Measurements from ENCODE around the gene LCA5L. TPM values are rescaled to one million over a fixed set of nuclear protein-coding genes. Genes with fewer than 3 reads are reported as not detected.
"Not testable (repeated sequence)": the region's sequence is repeated elsewhere in the genome, so short reads cannot be mapped to it uniquely, and the experiment has no call there.

Gene LCA5L
- total and polyA plus RNA-seq, 7 experiments from 2014 or later: 0.24 TPM; not detected in 6

DNA sequence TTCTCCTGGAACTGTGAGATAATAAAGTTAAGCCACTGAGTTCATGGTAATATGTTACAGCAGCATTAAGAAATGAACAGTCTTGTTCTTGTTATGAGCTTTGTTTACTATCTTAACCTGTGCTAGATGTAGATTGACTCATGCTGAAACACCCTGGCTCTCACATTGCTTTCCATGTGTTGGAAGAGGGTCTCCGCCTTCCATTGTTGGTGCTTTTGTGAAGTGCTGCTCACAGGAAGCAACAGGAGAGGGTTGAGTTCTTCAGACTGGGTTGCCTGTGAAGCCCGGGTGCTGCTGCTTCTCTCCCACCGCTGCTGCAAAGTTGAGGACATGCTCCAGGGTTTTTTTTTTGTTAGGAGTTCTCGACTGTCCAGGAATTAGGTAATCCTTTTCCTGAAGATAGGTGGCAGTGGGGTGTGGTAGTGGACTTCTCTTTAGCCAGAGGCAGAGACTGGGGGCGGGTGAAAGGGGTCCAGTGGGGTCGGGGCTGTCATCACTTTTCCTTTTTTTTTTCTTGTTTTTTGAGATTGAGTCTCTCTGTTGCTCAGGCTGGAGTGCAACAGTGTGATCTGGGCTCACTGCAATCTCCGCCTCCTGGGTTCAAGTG lies 68.0 kb downstream of the LCA5L start:
- Mint-ChIP-seq H3K9me3 (peaks cover 0 to 2% (median 0%) of the 10 kb centered on the region in 11 donors), H3K4me3 (no peak overlapping the region), H3K27ac (no peak overlapping the region), H3K27me3 (peaks cover 0 to 12% (median 4%) of the 10 kb centered on the region in 5 donors), H3K4me1 (peaks cover 7 to 22% (median 17%) of the 10 kb centered on the region in 7 donors), H3K36me3 (peaks cover 0 to 2% (median 0%) of the 10 kb centered on the region in 5 donors)
- no peak overlapping the region for H3K4me3 ChIP-seq (ENCODE audit: low read length)
- no peak for DNase-seq
- H3K36me3 ChIP-seq (ENCODE audit: control insufficient read depth in 2 of 3, insufficient read depth in 3 of 3, low read length in 3 of 3): no peaks in the 10 kb centered on the region
- H3K9me3 ChIP-seq (ENCODE audit: control insufficient read depth in 2 of 3, low read length in 3 of 3): no peaks in the 10 kb centered on the region
- H3K4me1 ChIP-seq (ENCODE audit: control insufficient read depth in 2 of 2, insufficient read depth in 2 of 2, low read length in 2 of 2): peaks cover 7 to 10% of the 10 kb centered on the region in 2 donors
- no peak overlapping the region for H3K27ac ChIP-seq (ENCODE audit: low read depth, low read length)
- ATAC-seq: no peak
- POLR2A ChIA-PET: no interaction called here
- intact Hi-C loops (cut with micrococcal nuclease): no loop called here
- CTCF ChIA-PET: no interaction called here
- no peaks in the 10 kb centered on the region for H3K27me3 ChIP-seq (ENCODE audit: control insufficient read depth in 2 of 2, insufficient read depth in 2 of 2, low read length in 2 of 2)

DNA sequence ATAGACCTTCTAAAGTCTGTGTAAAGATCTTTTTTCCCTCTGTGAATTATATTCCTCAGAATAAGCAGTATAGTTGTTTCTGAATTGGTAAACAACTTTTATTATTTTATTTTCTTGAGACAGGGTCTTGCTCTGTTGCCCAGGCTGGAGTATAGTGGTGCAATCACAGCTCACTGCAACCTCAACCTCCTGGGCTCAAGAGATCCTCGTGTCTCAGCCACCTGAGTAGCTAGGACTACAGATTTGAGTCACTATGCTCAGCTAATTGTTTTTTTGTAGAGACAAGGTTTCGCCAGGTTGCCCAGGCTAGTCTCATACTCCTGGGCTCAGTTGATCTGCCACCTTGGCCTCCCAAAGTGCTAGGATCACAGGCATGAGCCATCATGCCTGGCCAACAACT lies 70.1 kb downstream of the LCA5L start:
- Histone ChIP-seq H3K4me3 (ENCODE audit: low read length) (no peak overlapping the region), H3K27ac (ENCODE audit: low read depth, low read length) (no peak overlapping the region), H3K4me1 (ENCODE audit: control insufficient read depth in 2 of 2, insufficient read depth in 2 of 2, low read length in 2 of 2) (peaks cover 0 to 5% of the 10 kb centered on the region in 2 donors), H3K36me3 (ENCODE audit: control insufficient read depth in 2 of 3, insufficient read depth in 3 of 3, low read length in 3 of 3) (no peaks in the 10 kb centered on the region), H3K27me3 (ENCODE audit: control insufficient read depth in 2 of 2, insufficient read depth in 2 of 2, low read length in 2 of 2) (no peaks in the 10 kb centered on the region), H3K9me3 (ENCODE audit: control insufficient read depth in 2 of 3, low read length in 3 of 3) (no peaks in the 10 kb centered on the region)
- peaks cover 0 to 6% (median 2%) of the 10 kb centered on the region in 7 donors for H3K4me1 Mint-ChIP-seq
- peaks cover 0 to 2% (median 0%) of the 10 kb centered on the region in 11 donors for H3K9me3 Mint-ChIP-seq
- peaks cover 0 to 18% (median 4%) of the 10 kb centered on the region in 5 donors for H3K27me3 Mint-ChIP-seq
- H3K4me3 Mint-ChIP-seq: no peak overlapping the region
- ATAC-seq (no peak), DNase-seq (no peak)
- intact Hi-C loops (cut with micrococcal nuclease): no loop called here
- no peak overlapping the region for H3K27ac Mint-ChIP-seq
- POLR2A ChIA-PET: no interaction called here
- CTCF ChIA-PET: no interaction called here
- H3K36me3 Mint-ChIP-seq: no peaks in the 10 kb centered on the region

DNA sequence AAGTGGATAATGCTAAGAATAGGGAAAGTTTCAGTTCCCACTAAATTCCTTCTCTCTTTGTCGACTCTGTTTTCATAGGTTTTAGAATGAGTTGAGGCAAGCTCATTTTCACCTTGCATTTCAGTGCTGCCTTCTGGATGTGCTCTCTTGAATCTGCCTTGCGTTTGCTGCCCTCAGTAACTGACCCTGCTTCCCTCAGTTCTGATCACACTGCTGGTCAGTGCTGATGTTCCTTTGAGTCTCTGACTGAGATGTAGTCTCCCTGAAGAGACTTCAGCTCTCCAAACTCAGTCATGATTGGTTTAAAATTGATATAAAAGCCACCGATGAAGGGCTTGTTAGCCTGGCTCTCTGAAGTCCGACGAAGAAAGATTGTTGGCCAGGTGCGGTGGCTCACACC lies 71.5 kb downstream of the LCA5L start:
- ATAC-seq (no peak), DNase-seq (no peak)
- no peaks in the 10 kb centered on the region for H3K27me3 ChIP-seq (ENCODE audit: control insufficient read depth in 2 of 2, insufficient read depth in 2 of 2, low read length in 2 of 2)
- ChIA-PET CTCF (interaction anchor here (0.9 to 1.8 kb wide), 3 partner anchors 12 to 18 kb away, joined by 3 to 9 read pairs (median 4); no protein-coding TSS in a partner anchor), POLR2A (interaction anchor here (0.6 to 1.3 kb wide), 2 partner anchors 61 to 144 kb away, joined by 5 read pairs; partner anchors contain the start of gene BRWD1)
- Mint-ChIP-seq H3K27ac (no peak overlapping the region), H3K4me3 (no peak overlapping the region), H3K36me3 (no peaks in the 10 kb centered on the region), H3K27me3 (peaks cover 0 to 26% (median 4%) of the 10 kb centered on the region in 5 donors), H3K9me3 (peaks cover 0 to 2% (median 0%) of the 10 kb centered on the region in 11 donors), H3K4me1 (peaks cover 0 to 5% (median 0%) of the 10 kb centered on the region in 7 donors)
- H3K4me1 ChIP-seq (ENCODE audit: control insufficient read depth in 2 of 2, insufficient read depth in 2 of 2, low read length in 2 of 2): no peaks in the 10 kb centered on the region
- intact Hi-C loops (cut with micrococcal nuclease): no loop called here
- H3K4me3 ChIP-seq (ENCODE audit: low read length): no peak overlapping the region
- H3K27ac ChIP-seq (ENCODE audit: low read depth, low read length): no peak overlapping the region
- H3K36me3 ChIP-seq (ENCODE audit: control insufficient read depth in 2 of 3, insufficient read depth in 3 of 3, low read length in 3 of 3): no peaks in the 10 kb centered on the region
- H3K9me3 ChIP-seq (ENCODE audit: control insufficient read depth in 2 of 3, low read length in 3 of 3): no peaks in the 10 kb centered on the region

DNA sequence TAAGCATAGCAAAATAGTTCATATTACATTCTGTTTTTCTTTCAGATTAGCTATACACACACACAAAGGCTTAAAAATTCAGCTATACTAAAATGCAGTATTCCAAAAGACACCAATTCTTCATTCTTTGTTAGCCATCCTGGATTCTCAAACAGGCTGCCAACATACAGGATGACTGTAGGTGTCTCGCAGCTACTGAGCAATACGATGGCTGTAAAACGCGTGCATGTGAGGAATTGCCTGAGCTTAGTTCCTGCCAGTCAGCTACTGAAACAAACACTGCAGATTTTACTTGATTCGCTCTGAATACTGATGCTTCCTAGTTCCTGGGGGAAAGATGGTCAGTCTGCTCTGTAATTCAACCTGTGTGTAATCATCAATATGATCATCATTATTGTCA lies 71.9 kb downstream of the LCA5L start:
- Histone ChIP-seq H3K4me3 (ENCODE audit: low read length) (no peak overlapping the region), H3K4me1 (ENCODE audit: control insufficient read depth in 2 of 2, insufficient read depth in 2 of 2, low read length in 2 of 2) (no peaks in the 10 kb centered on the region), H3K36me3 (ENCODE audit: control insufficient read depth in 2 of 3, insufficient read depth in 3 of 3, low read length in 3 of 3) (no peaks in the 10 kb centered on the region), H3K27me3 (ENCODE audit: control insufficient read depth in 2 of 2, insufficient read depth in 2 of 2, low read length in 2 of 2) (no peaks in the 10 kb centered on the region), H3K27ac (ENCODE audit: low read depth, low read length) (no peak overlapping the region), H3K9me3 (ENCODE audit: control insufficient read depth in 2 of 3, low read length in 3 of 3) (no peaks in the 10 kb centered on the region)
- ATAC-seq: peak; percentile 75
- Mint-ChIP-seq H3K4me3 (no peak overlapping the region), H3K4me1 (peaks cover 0 to 5% (median 0%) of the 10 kb centered on the region in 7 donors), H3K27me3 (peaks cover 0 to 26% (median 3%) of the 10 kb centered on the region in 5 donors), H3K27ac (no peak overlapping the region), H3K9me3 (peaks cover 0 to 2% (median 0%) of the 10 kb centered on the region in 11 donors), H3K36me3 (no peaks in the 10 kb centered on the region)
- ChIA-PET POLR2A (interaction anchor here (1.3 to 1.5 kb wide), 3 partner anchors 14 to 61 kb away, joined by 4 to 5 read pairs (median 4); partner anchors contain the start of gene BRWD1), CTCF (interaction anchor here (0.9 to 1.8 kb wide), 3 partner anchors 12 to 18 kb away, joined by 3 to 9 read pairs (median 4); no protein-coding TSS in a partner anchor)
- DNase-seq: peak in 5 of 9 donors; percentile 12 to 32 (median 21)
- intact Hi-C loops (cut with micrococcal nuclease): loop anchor here in 1 of 2 donors (1.0 kb wide), 1 partner anchor 15 kb away; no protein-coding TSS in a partner anchor

DNA sequence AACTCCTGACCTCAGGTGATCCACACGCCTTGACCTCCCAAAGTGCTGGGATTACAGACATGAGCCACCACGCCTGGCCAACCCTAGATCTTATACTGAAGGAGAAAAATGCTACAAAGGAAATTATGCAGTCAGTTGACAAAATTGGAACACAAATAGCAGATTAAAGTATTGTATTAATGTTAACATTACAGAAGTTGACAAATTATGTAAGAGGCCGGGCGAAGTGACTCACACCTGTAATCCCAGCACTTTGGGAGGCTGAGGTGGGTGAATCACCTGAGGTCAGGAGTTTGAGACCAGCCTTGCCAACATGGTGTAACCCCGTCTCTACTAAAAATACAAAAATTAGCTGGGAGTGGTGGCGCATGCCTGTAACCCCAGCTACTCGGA lies 75.7 kb downstream of the LCA5L start:
- H3K9me3 Mint-ChIP-seq; H3K36me3 Mint-ChIP-seq; H3K27me3 ChIP-seq (ENCODE audit: control insufficient read depth in 2 of 2, insufficient read depth in 2 of 2, low read length in 2 of 2); H3K4me3 Mint-ChIP-seq; H3K4me3 ChIP-seq (ENCODE audit: low read length); DNase-seq; H3K9me3 ChIP-seq (ENCODE audit: control insufficient read depth in 2 of 3, low read length in 3 of 3); intact Hi-C loops (cut with micrococcal nuclease); CTCF ChIA-PET; H3K4me1 Mint-ChIP-seq; H3K27ac ChIP-seq (ENCODE audit: low read depth, low read length); H3K27ac Mint-ChIP-seq; H3K36me3 ChIP-seq (ENCODE audit: control insufficient read depth in 2 of 3, insufficient read depth in 3 of 3, low read length in 3 of 3); H3K4me1 ChIP-seq (ENCODE audit: control insufficient read depth in 2 of 2, insufficient read depth in 2 of 2, low read length in 2 of 2): not testable (repeated sequence)
- ATAC-seq: peak; percentile 6
- H3K27me3 Mint-ChIP-seq: peaks cover 0 to 18% (median 0%) of the 10 kb centered on the region in 5 donors
- POLR2A ChIA-PET: interaction anchor here (0.6 to 1.2 kb wide), 2 partner anchors 10 to 21 kb away, joined by 3 read pairs; partner anchors contain the start of gene HMGN1

DNA sequence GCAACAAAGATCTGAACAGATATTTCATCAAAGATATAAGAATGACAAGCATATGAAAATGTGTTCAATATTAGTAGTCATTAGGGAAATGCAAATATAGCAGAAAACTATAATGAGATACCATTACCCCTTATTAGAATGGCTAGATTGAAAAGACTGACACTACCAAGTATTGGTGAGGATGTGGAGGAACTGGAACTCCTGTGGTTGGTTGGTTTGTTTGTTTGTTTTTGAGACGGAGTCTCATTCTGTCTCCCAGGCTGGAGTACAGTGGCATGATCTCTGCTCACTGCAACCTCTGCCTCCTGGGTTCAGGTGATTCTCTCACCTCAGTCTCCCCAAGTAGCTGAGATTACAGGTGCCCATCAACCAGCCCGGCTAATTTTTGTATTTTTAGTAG lies 77.8 kb downstream of the LCA5L start:
- Histone ChIP-seq H3K36me3 (ENCODE audit: control insufficient read depth in 2 of 3, insufficient read depth in 3 of 3, low read length in 3 of 3) (no peaks in the 10 kb centered on the region), H3K27ac (ENCODE audit: low read depth, low read length) (no peak overlapping the region), H3K4me1 (ENCODE audit: control insufficient read depth in 2 of 2, insufficient read depth in 2 of 2, low read length in 2 of 2) (no peaks in the 10 kb centered on the region), H3K9me3 (ENCODE audit: control insufficient read depth in 2 of 3, low read length in 3 of 3) (no peaks in the 10 kb centered on the region), H3K4me3 (ENCODE audit: low read length) (no peak overlapping the region), H3K27me3 (ENCODE audit: control insufficient read depth in 2 of 2, insufficient read depth in 2 of 2, low read length in 2 of 2) (no peaks in the 10 kb centered on the region)
- H3K27me3 Mint-ChIP-seq: peaks cover 0 to 18% (median 0%) of the 10 kb centered on the region in 5 donors
- no peaks in the 10 kb centered on the region for H3K9me3 Mint-ChIP-seq
- DNase-seq: no peak
- no peak overlapping the region for H3K4me3 Mint-ChIP-seq
- ATAC-seq: no peak
- ChIA-PET CTCF (no interaction called here), POLR2A (no interaction called here)
- intact Hi-C loops (cut with micrococcal nuclease): no loop called here
- no peak overlapping the region for H3K27ac Mint-ChIP-seq
- H3K4me1 Mint-ChIP-seq: peaks cover 0 to 7% (median 0%) of the 10 kb centered on the region in 7 donors
- peaks cover 0 to 6% (median 0%) of the 10 kb centered on the region in 5 donors for H3K36me3 Mint-ChIP-seq

DNA sequence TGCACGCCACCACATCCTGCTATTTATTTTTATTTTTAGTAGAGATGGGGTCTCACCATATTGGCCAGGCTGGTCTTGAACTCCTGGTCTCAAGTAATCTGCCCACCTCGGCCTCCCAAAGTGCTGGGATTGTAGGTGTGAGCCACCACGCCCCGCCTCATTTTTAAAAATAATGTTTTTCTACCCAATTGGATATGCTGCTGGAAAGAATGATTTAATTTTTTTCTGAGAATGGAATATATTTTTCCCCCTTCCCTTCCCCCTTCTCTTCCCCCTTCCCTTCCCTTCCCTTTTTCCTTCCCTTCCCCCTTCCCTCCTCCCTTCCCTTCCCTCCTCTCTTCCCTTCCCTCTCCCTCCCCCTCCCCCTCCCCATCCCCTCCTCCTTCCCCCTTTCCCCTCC lies 79.0 kb downstream of the LCA5L start:
- ChIA-PET CTCF (no interaction called here), POLR2A (no interaction called here)
- Mint-ChIP-seq H3K4me1 (peaks cover 0 to 7% (median 4%) of the 10 kb centered on the region in 7 donors), H3K4me3 (no peak overlapping the region), H3K27ac (no peak overlapping the region), H3K27me3 (peaks cover 0 to 20% (median 8%) of the 10 kb centered on the region in 5 donors), H3K9me3 (no peaks in the 10 kb centered on the region), H3K36me3 (peaks cover 0 to 6% (median 0%) of the 10 kb centered on the region in 5 donors)
- H3K36me3 ChIP-seq (ENCODE audit: control insufficient read depth in 2 of 3, insufficient read depth in 3 of 3, low read length in 3 of 3): no peaks in the 10 kb centered on the region
- no peak for DNase-seq
- intact Hi-C loops (cut with micrococcal nuclease): no loop called here
- no peak overlapping the region for H3K27ac ChIP-seq (ENCODE audit: low read depth, low read length)
- H3K9me3 ChIP-seq (ENCODE audit: control insufficient read depth in 2 of 3, low read length in 3 of 3): no peaks in the 10 kb centered on the region
- H3K4me1 ChIP-seq (ENCODE audit: control insufficient read depth in 2 of 2, insufficient read depth in 2 of 2, low read length in 2 of 2): no peaks in the 10 kb centered on the region
- no peak overlapping the region for H3K4me3 ChIP-seq (ENCODE audit: low read length)
- ATAC-seq: no peak
- no peaks in the 10 kb centered on the region for H3K27me3 ChIP-seq (ENCODE audit: control insufficient read depth in 2 of 2, insufficient read depth in 2 of 2, low read length in 2 of 2)
